H1 (cell line): ENCODE measurements around the gene FBN1. TPM values are rescaled to one million over a fixed set of nuclear protein-coding genes. Genes with fewer than 3 reads are reported as not detected.

Source experiments
- CTCF ChIA-PET: fragments of 300-600 bp; sonication (Branson Sonifier 250); formaldehyde crosslinking; loops from one replicate; lab custom pipeline; 2021; ENCODE audit not compliant: partially characterized antibody; lab: Charles Lee
- POLR2A ChIA-PET: fragments of 300-600 bp; sonication (Branson Sonifier 250); formaldehyde crosslinking; loops from one replicate; lab custom pipeline; 2021; ENCODE audit warnings: inconsistent platforms; ENCODE audit not compliant: partially characterized antibody; lab: Charles Lee
- DNase-seq, 2 experiments: peaks; one replicate each; pipeline versions ENCODE4 v3.0.0 to v3.0.0-alpha.2; 2010 to 2022; ENCODE audit warnings: low spot score in 2 of 2, low read depth in 1 of 2, mixed read lengths in 1 of 2
- FAIRE-seq: peaks from 2 replicates; lab custom pipeline; 2011; peaks lifted over from hg19 to GRCh38; lab: Jason Lieb, UNC
- H2AFZ ChIP-seq: 2 replicates; pipeline ENCODE4 v1.8.1; 2012; ENCODE audit warnings: low read length, inconsistent platforms
- H2AK5ac ChIP-seq: 2 replicates; pipeline ENCODE4 v1.6.1; 2013; ENCODE audit warnings: low read depth, low read length
- H2BK120ac ChIP-seq: replicated peaks from 2 replicates; pipeline ENCODE3; 2013; ENCODE audit warnings: low read depth, low read length, inconsistent platforms
- H2BK12ac ChIP-seq: 2 replicates; pipeline ENCODE4 v1.6.1; 2013; ENCODE audit warnings: low read depth, low read length
- H2BK15ac ChIP-seq: 2 replicates; pipeline ENCODE4 v1.6.1; 2013; ENCODE audit warnings: low read length
- H2BK20ac ChIP-seq: 2 replicates; pipeline ENCODE4 v1.6.1; 2013; ENCODE audit warnings: low read length
- H2BK5ac ChIP-seq: 2 replicates; pipeline ENCODE4 v1.6.1; 2013; ENCODE audit warnings: low read depth, low read length
- H3K14ac ChIP-seq: 2 replicates; pipeline ENCODE4 v1.6.1; 2013; ENCODE audit warnings: inconsistent platforms; ENCODE audit not compliant: insufficient read length
- H3K18ac ChIP-seq: 2 replicates; pipeline ENCODE4 v1.6.1; 2013; ENCODE audit warnings: low read length; ENCODE audit errors: extremely low read depth
- H3K23ac ChIP-seq: 2 replicates; pipeline ENCODE4 v1.6.1; 2013; ENCODE audit warnings: inconsistent platforms; ENCODE audit not compliant: insufficient read length
- H3K23me2 ChIP-seq: 2 replicates; pipeline ENCODE4 v1.6.1; 2013; ENCODE audit warnings: low read depth, low read length
- H3K27ac ChIP-seq: 2 replicates; pipeline ENCODE4 v1.6.1; 2011; ENCODE audit warnings: low read depth, low read length, inconsistent platforms
- H3K27me3 ChIP-seq, 4 experiments: replicated peaks in 1 of 4; 1 replicate in 1 of 4; 2 replicates in 3 of 4; pipeline versions ENCODE4 v1.6.1 to v1.8.1; 2011 to 2013; ENCODE audit warnings: low read length in 3 of 4, mild to moderate bottlenecking in 3 of 4, inconsistent platforms in 2 of 4, mixed read lengths in 2 of 4, moderate library complexity in 1 of 4; ENCODE audit not compliant: control insufficient read depth in 3 of 4, insufficient read depth in 3 of 4; ENCODE audit errors: extremely low read depth in 1 of 4
- H3K36me3 ChIP-seq, 4 experiments: 2 replicates each; pipeline versions ENCODE4 v1.6.1 to v1.8.1; 2011 to 2013; ENCODE audit warnings: mild to moderate bottlenecking in 4 of 4, low read length in 3 of 4, moderate library complexity in 2 of 4, control low read depth in 1 of 4, inconsistent platforms in 1 of 4; ENCODE audit not compliant: insufficient read depth in 4 of 4, control insufficient read depth in 2 of 4
- H3K4ac ChIP-seq: replicated peaks from 2 replicates; pipeline ENCODE3; 2013; ENCODE audit warnings: low read length, low read depth, mixed read lengths, inconsistent platforms; ENCODE audit not compliant: insufficient read length
- H3K4me1 ChIP-seq, 4 experiments: replicated peaks in 1 of 4; 1 replicate in 1 of 4; 2 replicates in 3 of 4; pipeline versions ENCODE4 v1.6.1 to v1.8.1; 2011 to 2013; ENCODE audit warnings: low read length in 3 of 4, inconsistent platforms in 2 of 4, mixed read lengths in 1 of 4; ENCODE audit not compliant: insufficient read depth in 4 of 4, control insufficient read depth in 3 of 4
- H3K4me2 ChIP-seq, 2 experiments: 2 replicates each; pipeline versions ENCODE4 v1.6.1 to v1.8.1; 2011 to 2013; ENCODE audit warnings: low read depth in 2 of 2, low read length in 2 of 2, control low read depth in 1 of 2, inconsistent platforms in 1 of 2, mild to moderate bottlenecking in 1 of 2; ENCODE audit not compliant: insufficient read depth in 1 of 2
- H3K4me3 ChIP-seq, 4 experiments: fragments of 200-600, 300-600 bp in 1 of 4; sonication (generic), shearing (Covaris generic), sonication (Bioruptor Twin) in 1 of 4; 2 replicates each; pipeline versions ENCODE4 v1.5.1 to v1.8.1; 2011 to 2016; ENCODE audit warnings: low read length in 4 of 4, low read depth in 3 of 4, control low read depth in 2 of 4, inconsistent platforms in 2 of 4, mild to moderate bottlenecking in 2 of 4, mixed read lengths in 1 of 4, moderate library complexity in 1 of 4; ENCODE audit not compliant: insufficient read depth in 2 of 4; ENCODE audit errors: extremely low read depth in 1 of 4
- H3K56ac ChIP-seq: replicated peaks from 2 replicates; pipeline ENCODE3; 2013; ENCODE audit warnings: low read depth, mild to moderate bottlenecking, mixed read lengths, low read length, inconsistent platforms; ENCODE audit not compliant: insufficient read length
- H3K79me1 ChIP-seq: 2 replicates; pipeline ENCODE4 v1.6.1; 2013; ENCODE audit warnings: low read depth, low read length, control low read depth
- H3K79me2 ChIP-seq, 2 experiments: 2 replicates each; pipeline versions ENCODE4 v1.6.1 to v1.8.1; 2012 to 2013; ENCODE audit warnings: low read length in 2 of 2, mild to moderate bottlenecking in 2 of 2, inconsistent platforms in 1 of 2; ENCODE audit not compliant: insufficient read depth in 2 of 2, control insufficient read depth in 1 of 2
- H3K9ac ChIP-seq, 4 experiments: replicated peaks in 1 of 4; 1 replicate in 1 of 4; 2 replicates in 3 of 4; pipeline versions ENCODE4 v1.6.1 to v1.8.1; 2011 to 2013; ENCODE audit warnings: low read depth in 3 of 4, low read length in 3 of 4, control low read depth in 2 of 4, mild to moderate bottlenecking in 2 of 4, moderate library complexity in 2 of 4, inconsistent platforms in 1 of 4; ENCODE audit errors: extremely low read depth in 1 of 4
- H3K9me3 ChIP-seq, 2 experiments: 2 replicates each; pipeline versions ENCODE4 v1.6.1 to v1.8.1; 2012 to 2013; ENCODE audit warnings: mild to moderate bottlenecking in 2 of 2, moderate library complexity in 2 of 2, control low read depth in 1 of 2, inconsistent platforms in 1 of 2, low read depth in 1 of 2, low read length in 1 of 2, mixed read lengths in 1 of 2; ENCODE audit not compliant: insufficient read depth in 2 of 2
- H4K20me1 ChIP-seq, 2 experiments: replicated peaks in 1 of 2; 2 replicates each; pipeline versions ENCODE3 to v1.8.1; 2011 to 2013; ENCODE audit warnings: inconsistent platforms in 2 of 2, low read length in 2 of 2, mild to moderate bottlenecking in 1 of 2; ENCODE audit not compliant: insufficient read depth in 2 of 2, control insufficient read depth in 1 of 2
- H4K5ac ChIP-seq: 2 replicates; pipeline ENCODE4 v1.6.1; 2013; ENCODE audit warnings: low read length, low read depth, mixed read lengths, inconsistent platforms; ENCODE audit not compliant: insufficient read length
- H4K8ac ChIP-seq: 2 replicates; pipeline ENCODE4 v1.8.0; 2013; ENCODE audit warnings: mild to moderate bottlenecking, moderate library complexity, low read length, inconsistent platforms; ENCODE audit not compliant: insufficient read depth; ENCODE audit errors: extremely low read depth
- H4K91ac ChIP-seq: replicated peaks from 2 replicates; pipeline ENCODE3; 2013; ENCODE audit warnings: low read length, mixed read lengths, inconsistent platforms; ENCODE audit not compliant: insufficient read length
- CBX5 ChIP-seq: fragments of 300-800, 300-1000 bp; sonication (generic); IDR thresholded peaks from 2 replicates; pipeline ENCODE4 v1.7.1; 2016; ENCODE audit warnings: antibody characterized with exemption, low read length, low read depth
- CBX8 ChIP-seq: fragments of 300-800, 300-1000 bp; sonication (generic); IDR thresholded peaks from 2 replicates; pipeline ENCODE4 v1.7.1; 2016; ENCODE audit warnings: low read depth, low read length, borderline replicate concordance
- CHD1 ChIP-seq: IDR thresholded peaks from 2 replicates; pipeline ENCODE4 v1.6.1; 2012; ENCODE audit warnings: low read depth, low read length, improper control_type of control experiment
- EZH2 ChIP-seq: fragments of 200-600 bp; sonication (generic); IDR thresholded peaks from 2 replicates; pipeline ENCODE4 v1.7.1; 2012; ENCODE audit warnings: low read depth, mild to moderate bottlenecking, moderate library complexity, low read length, inconsistent platforms; ENCODE audit not compliant: severe bottlenecking
- KDM1A ChIP-seq: fragments of 200-600, 300-600 bp; sonication (generic); IDR thresholded peaks from 2 replicates; pipeline ENCODE4 v1.7.1; 2016; ENCODE audit warnings: mild to moderate bottlenecking, low read length, borderline replicate concordance
- MAX ChIP-seq: IDR thresholded peaks from 2 replicates; pipeline ENCODE4 v1.6.1; 2012; ENCODE audit warnings: inconsistent platforms
- RBBP5 ChIP-seq: IDR thresholded peaks from 2 replicates; pipeline ENCODE4 v1.7.1; 2012; ENCODE audit warnings: low read depth, mild to moderate bottlenecking, inconsistent platforms, low read length, moderate library complexity, borderline replicate concordance
- RFX5 ChIP-seq: IDR thresholded peaks from 2 replicates; pipeline ENCODE4 v1.6.1; 2011; ENCODE audit warnings: low read depth, low read length, improper control_type of control experiment, borderline replicate concordance
- RXRA ChIP-seq: IDR thresholded peaks from 2 replicates; pipeline ENCODE4 v1.6.1; 2011; ENCODE audit warnings: low read depth, mild to moderate bottlenecking, low read length, moderate library complexity; ENCODE audit not compliant: insufficient read depth
- TAF7 ChIP-seq: optimal IDR thresholded peaks from 2 replicates; pipeline ENCODE3; 2011; ENCODE audit warnings: low read depth, mild to moderate bottlenecking, inconsistent platforms, low read length, moderate library complexity, borderline replicate concordance
- ZNF274 ChIP-seq: IDR thresholded peaks from 2 replicates; pipeline ENCODE4 v1.7.0; 2012; ENCODE audit warnings: low read length, borderline replicate concordance; ENCODE audit errors: extremely low read depth
- WGBS, 2 experiments: shearing (Covaris generic) in 1 of 2; methylation state at CpG; one replicate each; pipeline versions ENCODE4 v1.1.6 to v1.1.7; 2013 to 2015; ENCODE audit warnings: low lambda C conversion rate in 2 of 2, mixed read lengths in 2 of 2, inconsistent platforms in 1 of 2, low coverage in 1 of 2, missing lambda C conversion rate in 1 of 2; ENCODE audit not compliant: insufficient replicate concordance in 2 of 2, insufficient coverage in 1 of 2, insufficient read length in 1 of 2; ENCODE audit errors: extremely low coverage in 1 of 2, missing lambda C conversion rate in 1 of 2; 5-methylcytosine and 5-hydroxymethylcytosine counted together
- polyA plus RNA-seq, 7 experiments: library from polyadenylated mRNA; depleted of rRNA in 3 of 7; stranded (reverse) in 5 of 7; unstranded in 2 of 7; fragments of >200 nt in 5 of 7; fragments of 200-250 nt in 2 of 7; gene quantifications; 1 replicate in 5 of 7; 2 replicates in 1 of 7; 4 replicates in 1 of 7; pipeline versions ENCODE4 v1.2.1 to v1.2.3, GENCODE V29; 2011 to 2013; ENCODE audit warnings: missing spikeins in 2 of 7, mixed read lengths in 2 of 7
- total RNA-seq: library from RNA; stranded (reverse); fragmentation: NEBNext Ultra II Directional; extraction: Animal tissue kit (Norgen Biotek cat#: 25700); gene quantifications from 2 replicates; pipeline ENCODE4 v1.2.1, GENCODE V29; 2021
- TF ChIP-seq, protein P1 (sequence below): IDR thresholded peaks from 2 replicates; pipeline ENCODE4 v1.6.1; 2011; ENCODE audit warnings: low read length, improper control_type of control experiment

FBN1 gene
- total and polyA plus RNA-seq, 2 of the 8 experiments (the other 6 are each of a cell fraction or from before 2014, with no cell fraction given): 3.0 to 4.0 TPM

DNA sequence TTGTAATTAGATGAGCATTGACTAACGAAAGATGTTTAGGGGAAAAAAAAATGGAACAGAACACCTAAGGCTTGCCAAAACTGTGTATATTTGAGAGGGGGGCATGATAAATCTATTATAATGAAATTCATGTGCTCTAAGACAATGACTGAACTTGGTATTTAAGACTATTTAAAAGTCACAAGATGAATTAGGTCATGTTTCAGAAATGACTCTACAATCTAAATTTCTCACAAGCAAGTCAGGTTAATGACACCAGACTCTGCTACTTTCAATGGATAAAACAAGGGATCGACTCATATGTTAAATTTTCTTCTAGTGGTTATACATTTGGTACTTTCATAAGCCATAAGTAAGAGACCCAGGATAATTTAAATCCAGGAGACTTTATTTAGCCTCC is 235.9 kb downstream of the FBN1 start:
- no peak overlapping the region for H4K91ac ChIP-seq

More for the DNA sequence above, 235.9 kb downstream of the FBN1 start:
- H3K56ac ChIP-seq: no peak overlapping the region
- no peak overlapping the region for H2BK15ac ChIP-seq
- no peak overlapping the region for H4K8ac ChIP-seq
- H2BK20ac ChIP-seq: no peak overlapping the region
- no peak overlapping the region for H2BK120ac ChIP-seq
- no peak overlapping the region for H3K9ac ChIP-seq
- no peak overlapping the region for H3K23ac ChIP-seq
- H3K23me2 ChIP-seq: no peaks in the 10 kb centered on the region
- H3K4me3 ChIP-seq: no peak overlapping the region
- no peak overlapping the region for H2BK5ac ChIP-seq
- H3K27ac ChIP-seq: no peak overlapping the region
- 93% methylated on average over 2 of the region's 2 CpGs; no CpG with 5 or more reads in 1 of the 2 experiments for WGBS, 2 experiments
- no peak for TF ChIP-seq ZNF274
- TF ChIP-seq RXRA: no peak
- no peak for TF ChIP-seq CBX8
- TF ChIP-seq EZH2: no peak
- TF ChIP-seq CBX5: no peak
- TF ChIP-seq RBBP5: no peak
- TF ChIP-seq, protein P1, sequence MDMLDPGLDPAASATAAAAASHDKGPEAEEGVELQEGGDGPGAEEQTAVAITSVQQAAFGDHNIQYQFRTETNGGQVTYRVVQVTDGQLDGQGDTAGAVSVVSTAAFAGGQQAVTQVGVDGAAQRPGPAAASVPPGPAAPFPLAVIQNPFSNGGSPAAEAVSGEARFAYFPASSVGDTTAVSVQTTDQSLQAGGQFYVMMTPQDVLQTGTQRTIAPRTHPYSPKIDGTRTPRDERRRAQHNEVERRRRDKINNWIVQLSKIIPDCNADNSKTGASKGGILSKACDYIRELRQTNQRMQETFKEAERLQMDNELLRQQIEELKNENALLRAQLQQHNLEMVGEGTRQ: no peak
- no peak for TF ChIP-seq RFX5
- no peak for TF ChIP-seq KDM1A
- no peak for TF ChIP-seq CHD1
- TF ChIP-seq TAF7: no peak
- TF ChIP-seq MAX: no peak
- DNase-seq (no peak), FAIRE-seq (no peak)
- no peaks in the 10 kb centered on the region for H3K36me3 ChIP-seq
- H3K9me3 ChIP-seq: no peaks in the 10 kb centered on the region
- ChIA-PET CTCF (interaction anchor here (0.7 to 5.5 kb wide), 3 partner anchors 11 to 57 kb away, joined by 3 to 44 read pairs (median 5); no protein-coding TSS in a partner anchor), POLR2A (no interaction called here)
- no peak overlapping the region for H3K4me2 ChIP-seq
- H3K27me3 ChIP-seq: no peaks in the 10 kb centered on the region
- H4K5ac ChIP-seq: no peak overlapping the region
- H3K4ac ChIP-seq: no peak overlapping the region
- H3K79me1 ChIP-seq: no peaks in the 10 kb centered on the region
- H2AFZ ChIP-seq: no peak overlapping the region
- H3K14ac ChIP-seq: no peak overlapping the region
- no peaks in the 10 kb centered on the region for H4K20me1 ChIP-seq
- H3K18ac ChIP-seq: no peak overlapping the region
- no peak overlapping the region for H2AK5ac ChIP-seq
- H3K79me2 ChIP-seq: no peaks in the 10 kb centered on the region
- no peak overlapping the region for H2BK12ac ChIP-seq
- no peaks in the 10 kb centered on the region for H3K4me1 ChIP-seq
